GM12801 (cell line): ENCODE measurements around the gene TIE1.

Experiments
- CTCF ChIP-seq: IDR thresholded peaks from one replicate; pipeline ENCODE4 v1.5.1; 2011; ENCODE audit warnings: control low read depth; ENCODE audit not compliant: insufficient read length; ENCODE audit errors: extremely low read depth

Gene TIE1

GRCh38 chr1:43300378-43301094 is at the start of gene TIE1:
Gene TIE1, plus strand, starts transcription at chr1:43300982. Its CDS starts 90 bp downstream, at chr1:43301072.
- TF ChIP-seq CTCF = no peak

GRCh38 chr1:43251024-43251423 is 49.8 kb upstream of the TIE1 start:
- TF ChIP-seq CTCF = no peak

- no peak for TF ChIP-seq CTCF
These were observed 48.6 kb upstream of the TIE1 start for GRCh38 chr1:43252225-43252624.

GRCh38 chr1:43253173-43253572 is 47.6 kb upstream of the TIE1 start:
- no peak for TF ChIP-seq CTCF

- TF ChIP-seq CTCF = no peak
These were observed 46.9 kb upstream of the TIE1 start for GRCh38 chr1:43253876-43254275.

- TF ChIP-seq CTCF = no peak
These were observed 45.2 kb upstream of the TIE1 start for GRCh38 chr1:43255438-43256210.

- no peak for TF ChIP-seq CTCF
These were observed 43.9 kb upstream of the TIE1 start for GRCh38 chr1:43256675-43257570.
